ENCODE measurements around the gene RNASE7.
A peak's percentile ranks its signal among the peaks of the same experiment; 100 is the strongest.

Gene RNASE7

GRCh38 chr14:21088687-21089086 lies 46.5 kb downstream of the RNASE7 start:
- no peak for DNase-seq

- no peak for DNase-seq
These were observed 47.1 kb downstream of the RNASE7 start for GRCh38 chr14:21089271-21089670.

DNA sequence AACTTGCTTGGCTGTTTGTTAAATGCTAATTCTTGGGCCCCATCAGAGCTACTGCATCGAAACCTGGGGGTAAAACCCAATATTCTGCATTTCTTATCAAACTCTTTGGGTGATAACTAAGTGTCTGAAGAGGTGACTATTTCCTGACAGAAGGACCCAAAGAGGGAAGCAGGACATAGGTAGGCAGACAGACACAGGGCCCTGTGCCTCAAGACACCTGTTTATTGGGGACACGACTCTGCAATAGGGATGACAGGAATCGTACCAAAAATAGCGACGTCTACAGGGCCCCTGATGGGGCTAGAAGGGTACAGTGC lies 47.7 kb downstream of the RNASE7 start:
- no peak for DNase-seq

DNA sequence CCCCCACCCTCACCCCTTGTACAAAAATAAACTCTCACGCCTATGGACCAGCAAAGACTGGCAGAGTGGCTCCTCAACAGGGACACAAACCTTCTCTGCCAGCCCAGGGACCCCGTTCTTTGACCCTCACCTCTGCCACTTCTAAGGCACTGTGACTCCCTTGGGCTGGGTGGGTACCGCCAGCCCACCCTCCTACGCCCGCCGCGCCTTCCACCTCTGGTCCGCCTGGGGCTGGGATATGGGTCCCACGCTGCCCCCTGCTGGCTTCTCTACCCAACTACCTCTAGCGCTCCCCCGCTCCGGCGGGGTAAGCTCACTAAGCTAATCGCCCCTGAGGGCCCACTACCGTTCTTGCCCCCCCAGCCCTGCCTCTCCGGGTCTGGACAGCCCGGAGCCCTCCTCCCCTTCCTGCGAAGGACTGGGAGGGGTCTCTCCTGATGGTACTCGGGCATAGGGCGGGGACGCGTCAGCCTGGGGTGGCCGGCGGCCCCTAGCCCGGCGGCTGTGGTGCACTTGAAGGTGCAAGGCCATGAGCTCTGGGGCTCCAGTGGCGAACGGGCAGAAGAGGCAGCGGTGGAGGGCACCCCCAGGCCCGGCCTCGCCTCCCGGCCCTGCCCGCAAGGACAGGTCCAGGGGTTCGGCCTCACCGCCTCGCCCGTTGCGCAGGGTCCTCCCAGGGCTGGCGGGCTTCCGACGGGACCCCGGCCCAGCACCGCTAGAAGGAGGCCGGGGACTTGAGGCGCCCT lies 48.2 kb downstream of the RNASE7 start:
- DNase-seq, result peak in 1 of 2 experiments; percentile 54

GRCh38 chr14:21090940-21091663 lies 48.9 kb downstream of the RNASE7 start:
- DNase-seq, result no peak

DNA sequence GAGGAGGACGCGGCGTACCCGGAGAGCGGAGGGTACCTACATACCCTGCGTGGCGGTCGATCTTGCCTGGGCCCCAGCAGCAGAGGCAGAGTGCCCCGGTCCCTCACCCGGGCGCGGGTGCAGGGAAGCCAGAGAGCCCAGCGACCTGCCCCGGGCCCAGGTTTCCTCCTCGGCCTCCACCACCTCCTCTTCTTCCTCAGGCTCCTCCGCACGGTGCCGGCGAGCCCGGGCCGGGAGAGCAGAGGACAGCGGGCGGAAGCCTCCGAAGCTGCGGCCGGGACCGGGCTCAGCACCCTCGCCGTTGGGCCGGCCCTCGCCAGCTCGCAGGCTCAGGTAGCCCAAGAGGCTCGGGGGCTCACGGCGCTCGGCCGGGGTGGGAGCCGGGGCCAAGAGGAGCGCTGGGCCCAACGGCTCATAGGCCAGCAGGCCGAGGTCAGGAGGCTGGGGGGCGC lies 49.7 kb downstream of the RNASE7 start:
- DNase-seq, result no peak

GRCh38 chr14:21092273-21093011 lies 50.3 kb downstream of the RNASE7 start:
- peak; percentile 93 to 94 for DNase-seq

GRCh38 chr14:21093018-21093417 lies 50.9 kb downstream of the RNASE7 start:
- no peak for DNase-seq

Measured in activated CD4-positive, alpha-beta T cell treated with anti-CD3 and anti-CD28 coated beads, Interleukin-2, amount 50 U/mL, for 48 hours (primary cell).